Hematopoietic multipotent progenitor cell treated with erythropoietin and hydrocortisone succinate and interleukin-3 and kit ligand, for 8 days (in vitro differentiated cells): ENCODE results near the gene GPR153.
"Not testable (repeated sequence)": the region's sequence is repeated elsewhere in the genome, so short reads cannot be mapped to it uniquely, and the experiment has no call there.

Source experiments
- DNase-seq: peaks from one replicate; pipeline ENCODE4 v3.0.0-alpha.2; 2015

Gene GPR153

GRCh38 chr1:6222636-6223035 lies 38.3 kb downstream of the GPR153 start:
- no peak for DNase-seq

- DNase-seq: no peak
Measured at GRCh38 chr1:6221210-6221784, 39.6 kb downstream of the GPR153 start.

GRCh38 chr1:6220236-6220635 lies 40.7 kb downstream of the GPR153 start:
- DNase-seq: no peak

GRCh38 chr1:6219641-6220040 lies 41.3 kb downstream of the GPR153 start:
- not testable (repeated sequence) for DNase-seq

GRCh38 chr1:6218375-6219164 lies 42.3 kb downstream of the GPR153 start:
- DNase-seq: no peak

GRCh38 chr1:6212193-6212959 lies 48.5 kb downstream of the GPR153 start:
- DNase-seq: no peak

GRCh38 chr1:6211731-6212130 lies 49.2 kb downstream of the GPR153 start:
- no peak for DNase-seq

- no peak for DNase-seq
Measured at GRCh38 chr1:6210591-6211355, 50.1 kb downstream of the GPR153 start.

- no peak for DNase-seq
Measured at GRCh38 chr1:6209661-6210580, 51.0 kb downstream of the GPR153 start.

- DNase-seq: peak; percentile 45
Measured at GRCh38 chr1:6208723-6209660, 51.9 kb downstream of the GPR153 start.

- DNase-seq: no peak
Measured at GRCh38 chr1:6207921-6208320, 53.0 kb downstream of the GPR153 start.

GRCh38 chr1:6207075-6207885 lies 53.6 kb downstream of the GPR153 start:
- DNase-seq: no peak

- DNase-seq: no peak
Measured at GRCh38 chr1:6206520-6206855, 54.4 kb downstream of the GPR153 start.

GRCh38 chr1:6205849-6206519 lies 54.9 kb downstream of the GPR153 start, which contains the start of gene RNF207:
RNF207 (plus strand) TSS chr1:6206119; CDS start chr1:6206536, 417 bp downstream.
- DNase-seq: peak; percentile 35

GRCh38 chr1:6202256-6202655 lies 58.6 kb downstream of the GPR153 start:
- no peak for DNase-seq

- DNase-seq: no peak
Measured at GRCh38 chr1:6200188-6200809, 60.6 kb downstream of the GPR153 start.

- peak; percentile 100 for DNase-seq
Measured at GRCh38 chr1:6199298-6200187, 61.4 kb downstream of the GPR153 start, which contains the start of gene RPL22. RPL22 (minus strand) TSS chr1:6199595; CDS start chr1:6199573, 22 bp downstream.
